Aortic smooth muscle cell (primary cell): Measurements from ENCODE around the gene TEKT2. TPM values are rescaled to one million over a fixed set of nuclear protein-coding genes. Genes with fewer than 3 reads are reported as not detected.

Experiments used
- total RNA-seq: library from RNA; depleted of rRNA; stranded (reverse); fragments of >200 nt; gene quantifications from 2 replicates; pipeline ENCODE4 v1.2.3, GENCODE V29; 2014

The TEKT2 gene
- under 0.01 TPM in 1 of 2 replicates, not detected in the other for total RNA-seq

GRCh38 chr1:36083635-36084496 lies at the start of gene TEKT2:
TEKT2 (plus strand) TSS chr1:36084094; CDS start chr1:36084922, 828 bp downstream.

GRCh38 chr1:36088577-36089392 lies 4.9 kb downstream of the TEKT2 start, which contains the start of gene ADPRS:
ADPRS (plus strand) TSS chr1:36088892; CDS start chr1:36088905, 13 bp downstream.

GRCh38 chr1:36125129-36125991 lies 41.5 kb downstream of the TEKT2 start, which contains the start of gene COL8A2:
COL8A2 (minus strand) TSS chr1:36125222; CDS start chr1:36100242, 24,980 bp downstream.

Other genes with a start within 250 kb of the TEKT2 start
- 10.3 and 14.1 TPM in 2 replicates for gene AGO1, start 200.9 kb upstream of the TEKT2 start, total RNA-seq
- gene AGO3, start 153.0 kb upstream of the TEKT2 start, total RNA-seq, result 11.2 and 18.5 TPM in 2 replicates
- gene ADPRS, start 4.8 kb downstream of the TEKT2 start, total RNA-seq, result 22.5 and 25.8 TPM in 2 replicates
- 5.7 and 5.9 TPM in 2 replicates for gene COL8A2, start 41.1 kb downstream of the TEKT2 start, total RNA-seq
- 83.5 and 86.3 TPM in 2 replicates for gene TRAPPC3, start 65.4 kb downstream of the TEKT2 start, total RNA-seq
- gene MAP7D1, start 72.1 kb downstream of the TEKT2 start, total RNA-seq, result 87.5 and 88.7 TPM in 2 replicates
- 91.0 and 97.1 TPM in 2 replicates for gene THRAP3, start 140.3 kb downstream of the TEKT2 start, total RNA-seq
- gene SH3D21, start 222.3 kb downstream of the TEKT2 start, total RNA-seq, result 1.3 and 1.7 TPM in 2 replicates
- gene EVA1B, start 239.6 kb downstream of the TEKT2 start, total RNA-seq, result 202 and 212 TPM in 2 replicates